SH-SY5Y (cell line): ENCODE measurements around the gene VMP1.

Source experiments
- GATA2 ChIP-seq: IDR thresholded peaks from 2 replicates; pipeline ENCODE4 v1.6.1; 2011; ENCODE audit warnings: mild to moderate bottlenecking, low read depth, low read length
- GATA3 ChIP-seq: IDR thresholded peaks from 2 replicates; pipeline ENCODE4 v1.6.1; 2011; ENCODE audit warnings: low read depth, mild to moderate bottlenecking, low read length, moderate library complexity

GRCh38 chr17:59719526-59719925 lies 12.1 kb downstream of the VMP1 start:
- TF ChIP-seq GATA2 (no peak), GATA3 (no peak)
